HG03342 (cell line): ENCODE data around the gene ARHGAP26.
A peak's percentile ranks its signal among the peaks of the same experiment; 100 is the strongest.

Experiments used
- ATAC-seq: cut with Tn5 transposase; IDR thresholded peaks from one replicate; pipeline ENCODE4 v1.9.1; 2021; ENCODE audit warnings: mild to moderate bottlenecking, moderate library complexity; ENCODE audit not compliant: unreplicated experiment

Gene ARHGAP26

DNA sequence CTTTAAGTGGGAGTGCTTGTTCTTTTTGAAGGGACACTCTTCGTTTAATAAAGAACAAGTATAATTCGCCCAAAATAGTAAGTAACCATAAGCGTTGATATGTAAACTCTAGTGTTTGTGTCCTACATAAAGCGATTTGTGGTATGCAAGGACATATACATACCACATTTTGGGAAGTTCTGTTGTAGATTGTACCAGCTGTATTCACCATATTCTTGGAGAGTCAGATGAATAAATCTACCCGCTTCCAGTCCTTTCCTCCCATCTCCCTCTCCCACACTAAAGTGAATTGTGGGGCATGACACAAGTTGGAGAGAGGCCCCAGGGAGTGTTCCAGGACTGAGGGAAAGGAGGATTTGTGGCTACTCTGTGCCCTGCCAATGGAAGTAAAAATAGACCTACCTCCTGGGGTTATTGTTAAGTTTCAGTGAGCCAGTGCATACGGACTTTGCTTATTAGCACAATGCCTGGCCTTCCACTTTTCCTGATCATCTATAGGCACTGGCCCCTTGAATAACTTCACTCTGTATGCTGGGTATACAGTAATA lies 40.6 kb downstream of the ARHGAP26 start:
- ATAC-seq, result no peak

DNA sequence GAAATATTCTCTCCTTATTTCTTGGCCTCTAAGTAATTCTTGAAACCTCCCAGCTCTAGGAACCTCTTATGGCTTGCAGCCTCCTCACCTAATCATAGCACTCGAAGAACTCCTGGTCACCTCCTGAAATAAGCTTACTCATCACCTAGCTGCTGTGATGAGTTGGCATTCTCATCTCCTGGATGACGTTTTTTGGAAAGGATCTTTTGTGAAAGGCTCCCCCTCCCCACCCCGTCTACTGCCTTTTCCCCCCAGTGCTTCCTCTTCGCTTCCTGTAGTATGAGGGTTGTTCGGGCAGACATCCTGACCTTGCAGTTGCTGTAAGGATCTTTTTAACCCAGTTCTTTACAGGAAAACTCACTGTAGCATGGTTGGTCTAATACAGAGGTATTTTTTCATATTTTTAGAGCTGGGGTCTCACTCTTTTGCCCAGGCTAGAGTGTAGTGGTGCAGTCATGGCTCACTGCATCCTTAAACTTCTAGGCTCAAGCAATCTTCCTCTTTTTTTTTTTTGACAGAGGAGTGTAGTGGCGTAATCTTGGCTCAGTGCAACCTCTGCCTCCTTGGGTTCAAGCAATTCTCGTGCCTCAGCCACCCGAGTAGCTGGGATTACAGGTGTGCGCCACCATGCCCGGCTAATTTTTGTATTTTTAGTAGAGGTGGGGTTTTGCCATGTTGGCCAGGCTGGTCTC lies 41.8 kb downstream of the ARHGAP26 start:
- ATAC-seq, result no peak

DNA sequence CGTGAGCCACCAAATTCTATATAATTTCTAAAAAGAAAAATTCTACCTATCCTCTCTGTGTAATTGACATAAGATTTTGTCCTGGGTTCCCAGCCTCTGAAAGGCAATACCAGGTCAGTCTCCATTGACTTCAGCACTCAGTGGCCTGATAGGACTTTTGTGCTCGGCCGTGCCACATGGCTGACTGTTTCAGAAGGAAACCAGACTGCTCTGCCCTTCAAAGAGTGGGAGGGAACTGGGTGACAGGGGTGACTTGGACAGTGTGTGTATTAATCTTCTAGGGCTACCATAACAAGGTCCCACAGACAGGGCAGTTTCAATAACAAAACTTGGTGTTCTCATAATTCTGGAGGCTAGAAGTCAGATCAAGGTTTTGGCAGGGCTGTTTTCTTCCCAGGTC lies 43.0 kb downstream of the ARHGAP26 start:
- ATAC-seq, result no peak

DNA sequence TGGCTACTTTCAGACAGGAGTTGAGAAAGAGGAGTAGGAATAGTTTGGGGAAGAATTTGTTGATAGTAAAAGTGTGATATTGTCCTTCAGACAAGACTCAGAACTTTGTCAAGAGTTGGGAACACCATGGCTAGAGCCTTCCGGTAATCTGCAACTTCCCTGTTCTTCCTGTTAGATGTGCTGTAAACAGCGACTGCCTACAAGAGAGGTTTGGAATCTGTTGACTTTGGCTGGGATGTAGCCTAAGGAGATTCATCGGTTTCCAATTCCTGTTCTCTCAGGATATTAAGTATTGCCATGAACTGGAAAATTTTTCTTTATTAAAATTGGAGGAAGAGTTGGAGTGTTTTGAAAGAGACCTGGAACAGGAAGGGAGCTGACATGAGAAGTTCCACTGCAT lies 43.9 kb downstream of the ARHGAP26 start:
- no peak for ATAC-seq

DNA sequence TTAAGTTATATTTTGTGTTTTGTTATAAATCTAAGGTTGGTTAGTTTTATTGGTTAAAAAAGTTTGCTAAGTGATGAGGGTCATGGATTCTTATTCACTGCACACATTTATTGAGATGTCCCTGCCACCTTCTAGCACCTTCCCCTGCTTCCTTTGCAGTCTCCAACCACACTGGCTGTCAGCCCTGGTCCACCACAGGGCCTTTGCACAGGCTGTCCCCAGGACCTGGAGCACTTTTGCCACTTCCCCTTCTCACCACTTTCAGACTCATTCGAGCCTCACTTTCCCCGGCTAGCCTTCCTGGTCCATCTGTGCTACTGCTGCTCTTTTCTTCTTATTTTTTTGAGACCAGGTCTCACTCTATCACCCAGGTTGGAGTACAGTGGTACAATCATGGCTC lies 45.3 kb downstream of the ARHGAP26 start:
- no peak for ATAC-seq

DNA sequence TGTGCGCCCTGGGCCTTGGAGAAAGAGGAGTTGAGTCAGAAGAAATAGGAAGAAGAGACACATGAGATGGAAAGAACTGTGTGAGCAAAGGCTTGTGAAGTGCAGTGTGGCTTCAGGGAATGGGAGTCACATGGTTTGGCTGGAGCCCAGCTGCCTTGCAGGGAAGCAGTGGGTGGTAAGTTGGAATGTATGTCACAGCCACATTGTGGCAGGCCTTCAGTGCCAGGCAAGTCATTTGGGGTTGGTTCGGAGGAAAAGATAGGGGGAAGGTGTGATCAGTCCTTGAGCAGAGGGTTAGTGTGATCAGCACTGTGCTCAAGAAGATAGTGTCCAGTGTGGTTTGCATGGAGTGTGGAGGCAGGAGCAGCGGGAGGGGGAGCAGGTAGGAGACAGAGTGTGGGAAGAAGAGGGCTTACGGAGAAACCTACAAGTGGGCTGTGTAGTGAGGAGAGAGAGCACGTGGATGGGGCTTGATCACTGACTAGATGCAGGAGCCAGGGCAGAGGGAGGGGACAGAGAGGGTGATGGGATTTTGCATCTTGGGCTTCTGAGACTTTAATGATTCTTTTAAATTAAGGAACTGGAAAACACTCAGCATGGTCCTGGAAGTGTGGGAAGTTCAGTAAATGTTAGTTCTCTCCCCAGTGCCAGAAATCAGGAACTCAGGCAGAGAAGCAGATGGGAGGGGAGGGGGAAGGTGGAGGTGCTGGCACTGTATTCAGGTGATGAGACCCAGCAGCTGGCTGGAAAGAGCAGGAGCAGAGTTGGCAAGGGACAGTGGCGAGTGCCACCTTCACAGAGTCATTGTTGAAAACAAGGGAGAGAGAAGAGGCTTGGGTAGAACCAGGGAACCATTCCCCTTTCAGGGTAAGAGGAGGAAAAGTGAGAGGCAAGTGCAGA lies 46.6 kb downstream of the ARHGAP26 start:
- no peak for ATAC-seq

DNA sequence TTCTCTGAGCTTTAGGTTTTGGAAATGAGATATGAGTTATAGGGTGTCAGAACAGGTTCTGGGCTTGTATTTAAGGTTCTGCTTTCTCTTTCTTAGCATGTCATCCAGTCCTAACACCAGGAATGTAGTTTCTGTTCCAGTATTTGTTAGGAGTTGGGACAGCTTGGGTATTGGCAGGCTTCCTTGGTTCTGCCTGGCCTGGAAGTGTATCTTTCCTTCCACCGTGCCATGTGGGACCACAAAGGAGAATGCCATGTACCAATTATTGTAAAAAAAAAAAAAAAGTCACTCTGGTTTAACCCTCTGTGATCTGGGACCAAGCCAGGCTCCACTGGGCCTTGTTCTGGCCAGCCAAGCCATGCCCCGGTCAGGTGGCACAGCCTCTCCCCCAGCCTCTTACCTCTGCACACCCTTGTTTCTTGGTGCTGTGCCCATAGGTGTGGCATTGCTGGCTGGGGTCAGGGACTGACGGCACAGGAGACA lies 47.8 kb downstream of the ARHGAP26 start:
- ATAC-seq, result no peak

DNA sequence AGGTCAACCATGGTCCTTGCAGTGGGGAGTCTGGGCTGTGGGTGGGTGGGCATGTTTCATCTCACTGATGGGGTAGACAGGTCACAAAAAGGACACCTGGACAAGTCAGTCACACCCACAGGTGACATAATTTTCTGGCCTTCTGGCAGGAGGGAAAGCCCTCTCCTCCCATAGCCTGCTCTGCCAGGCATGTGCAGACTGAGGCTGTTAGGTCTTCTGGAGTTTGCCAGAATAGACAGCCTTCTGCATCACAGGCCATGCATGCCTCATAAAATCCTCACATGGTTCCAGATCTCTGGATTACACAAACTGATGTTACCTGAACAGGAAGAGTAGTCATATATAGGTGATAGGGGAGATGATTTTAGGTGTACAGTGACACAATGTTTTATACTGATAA lies 49.1 kb downstream of the ARHGAP26 start:
- no peak for ATAC-seq

DNA sequence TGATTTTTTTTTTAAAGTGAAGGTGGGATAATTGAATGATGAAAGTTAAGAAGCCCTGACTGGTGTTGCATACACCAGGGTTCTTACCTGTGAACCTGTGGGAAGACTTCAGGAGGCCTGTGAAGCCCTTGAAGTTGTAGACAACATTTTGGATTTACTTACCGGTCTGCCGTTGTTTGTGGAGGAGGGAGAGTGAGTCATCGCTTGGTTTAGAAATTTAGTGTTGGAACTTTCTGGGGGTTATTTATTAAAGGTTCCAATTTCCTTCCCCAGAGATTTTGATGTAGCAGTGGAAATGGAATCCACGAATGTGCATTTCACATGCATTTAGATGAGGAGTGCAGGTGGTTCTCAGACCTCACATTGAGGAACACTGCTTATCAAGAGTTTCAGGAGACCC lies 49.6 kb downstream of the ARHGAP26 start:
- no peak for ATAC-seq

DNA sequence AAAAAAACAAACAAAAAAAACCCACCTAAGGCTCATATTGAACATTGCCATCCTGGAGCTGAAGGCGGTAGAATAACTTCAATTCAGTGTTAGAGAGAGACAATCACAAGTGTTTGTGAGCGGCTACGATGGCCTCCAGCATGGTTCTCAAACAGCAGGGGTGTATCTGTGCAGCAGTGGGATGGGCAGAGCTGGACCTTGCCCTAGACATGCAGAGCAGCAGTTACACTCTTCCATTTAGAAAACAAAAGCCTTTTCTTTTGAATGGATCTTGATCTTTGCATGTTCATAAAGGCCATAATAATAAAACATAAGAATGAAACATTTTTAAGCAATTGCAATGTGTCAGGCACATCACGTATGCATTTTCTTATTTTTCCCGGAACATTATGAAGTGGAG lies 50.3 kb downstream of the ARHGAP26 start:
- ATAC-seq, result no peak

DNA sequence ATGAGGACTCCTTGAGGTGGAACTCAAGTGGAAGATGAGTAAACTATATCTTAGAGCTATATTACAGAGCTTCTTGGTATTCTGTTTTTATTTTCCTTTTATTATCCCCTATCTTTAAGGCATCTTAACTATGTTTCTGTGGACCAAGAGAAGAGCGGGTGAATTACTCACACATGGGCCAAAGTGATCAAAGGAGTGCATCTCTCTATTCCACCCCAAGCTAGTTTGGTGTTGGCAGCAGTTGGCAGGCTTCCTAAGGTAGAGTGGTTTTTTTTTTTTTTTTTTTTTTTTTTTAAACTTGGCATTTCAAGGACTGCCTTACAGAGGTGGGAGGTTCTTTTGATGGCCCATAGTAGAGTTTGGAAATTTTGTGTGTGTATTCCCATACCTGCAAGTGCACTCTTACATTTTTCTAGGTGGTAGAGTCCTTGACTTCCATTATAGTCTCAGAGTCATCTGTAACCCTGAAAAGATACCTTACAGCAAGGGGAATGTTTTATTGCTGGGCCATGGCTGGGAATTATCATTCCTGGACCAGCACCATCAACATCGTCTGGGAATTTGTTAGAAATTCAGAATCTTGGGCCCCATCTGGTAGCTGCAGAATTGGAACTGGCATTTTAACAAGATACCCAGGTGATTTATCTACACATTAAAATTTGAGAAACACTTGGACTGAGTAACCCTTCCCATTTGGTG lies 51.0 kb downstream of the ARHGAP26 start:
- no peak for ATAC-seq

DNA sequence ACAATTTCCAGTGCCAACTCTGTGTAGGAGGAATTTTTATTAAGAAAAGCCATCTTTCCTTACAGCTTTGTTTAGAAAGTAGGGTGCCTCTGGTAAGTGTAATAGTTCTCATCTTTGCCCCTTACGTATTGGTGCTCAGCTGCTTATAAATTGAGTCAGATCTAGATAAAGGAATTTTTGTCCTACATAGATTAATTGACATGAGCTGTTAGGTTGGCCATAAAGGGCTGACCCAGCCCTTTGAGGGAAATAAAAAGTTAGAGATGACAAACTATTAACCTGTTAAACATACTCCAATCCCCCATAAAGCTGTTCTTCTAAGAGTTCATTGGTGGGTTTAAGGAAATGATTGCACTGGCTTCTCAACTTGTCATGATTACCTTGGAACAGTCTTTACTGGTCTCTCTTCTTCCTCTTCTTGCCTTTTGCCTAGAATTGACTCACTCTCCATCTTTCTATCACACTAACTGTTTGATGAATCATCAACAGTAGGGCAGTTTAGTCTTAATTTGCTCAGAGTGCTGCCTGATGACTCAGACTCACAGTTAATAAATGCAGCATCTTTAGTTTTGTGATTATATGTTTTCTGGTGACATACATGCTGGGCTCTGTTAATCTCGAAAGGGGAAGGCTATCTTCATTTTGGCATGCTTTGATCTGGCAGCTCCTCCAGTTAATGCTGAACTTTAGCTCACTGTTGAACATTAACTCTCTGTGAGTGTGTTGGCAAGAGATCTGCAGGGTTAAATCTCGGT lies 51.7 kb downstream of the ARHGAP26 start:
- ATAC-seq, result peak; percentile 76

DNA sequence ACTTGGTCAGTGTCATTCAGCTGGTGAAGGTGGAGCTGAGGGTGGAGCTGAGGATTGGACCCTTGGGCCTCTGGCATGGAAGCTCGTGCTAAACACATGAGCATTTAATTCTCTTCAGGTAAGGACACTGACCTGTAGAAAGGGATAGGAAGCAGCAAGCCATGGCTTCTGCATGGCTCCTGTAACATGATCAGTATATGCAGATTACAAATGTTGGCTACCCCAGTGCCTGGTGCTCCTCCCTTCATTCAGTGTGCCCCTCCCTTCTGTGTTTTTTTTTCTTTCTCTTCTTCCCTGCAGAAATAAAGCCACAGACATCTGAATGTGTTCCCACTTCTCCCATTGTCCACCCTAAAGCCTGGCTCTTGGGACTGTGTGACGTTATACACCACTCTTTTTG lies 52.9 kb downstream of the ARHGAP26 start:
- no peak for ATAC-seq

DNA sequence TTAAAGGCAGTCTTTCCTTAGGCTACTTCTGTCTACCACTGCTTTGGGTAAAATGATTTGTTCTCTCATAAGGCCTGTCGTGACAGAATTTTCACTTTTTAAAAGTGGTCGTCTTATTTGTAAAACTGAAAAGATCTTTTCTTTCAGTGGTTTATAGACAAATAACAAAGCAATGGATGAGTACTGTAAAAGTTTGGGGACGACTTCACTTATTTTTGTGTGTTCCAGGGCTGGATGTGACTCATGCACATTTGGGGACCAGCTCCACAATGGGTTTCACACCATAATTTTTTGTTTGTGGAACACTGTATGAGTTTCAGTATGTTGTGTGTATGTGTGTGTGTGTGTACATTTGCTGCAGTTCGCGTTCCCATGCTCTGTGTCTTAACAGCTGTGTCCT lies 53.6 kb downstream of the ARHGAP26 start:
- no peak for ATAC-seq

DNA sequence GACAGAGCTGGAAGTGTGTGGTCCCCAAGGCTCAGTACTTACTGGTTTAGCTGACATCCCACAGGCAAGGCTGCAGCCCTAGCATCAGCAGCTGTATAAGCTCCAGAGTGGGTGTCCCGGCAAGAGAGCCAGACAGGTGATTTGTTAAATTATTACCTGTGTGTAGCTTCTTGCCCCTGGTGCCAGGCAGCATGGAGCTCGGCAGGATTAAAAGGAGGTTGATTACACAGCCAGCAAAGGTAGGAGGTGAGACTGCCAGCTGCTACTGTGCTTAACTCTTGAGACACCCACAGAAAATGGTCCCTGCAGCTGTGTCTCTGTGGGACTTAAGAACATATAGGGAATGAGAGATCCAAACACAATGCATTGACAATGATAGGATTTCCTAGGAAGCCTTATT lies 54.2 kb downstream of the ARHGAP26 start:
- no peak for ATAC-seq

DNA sequence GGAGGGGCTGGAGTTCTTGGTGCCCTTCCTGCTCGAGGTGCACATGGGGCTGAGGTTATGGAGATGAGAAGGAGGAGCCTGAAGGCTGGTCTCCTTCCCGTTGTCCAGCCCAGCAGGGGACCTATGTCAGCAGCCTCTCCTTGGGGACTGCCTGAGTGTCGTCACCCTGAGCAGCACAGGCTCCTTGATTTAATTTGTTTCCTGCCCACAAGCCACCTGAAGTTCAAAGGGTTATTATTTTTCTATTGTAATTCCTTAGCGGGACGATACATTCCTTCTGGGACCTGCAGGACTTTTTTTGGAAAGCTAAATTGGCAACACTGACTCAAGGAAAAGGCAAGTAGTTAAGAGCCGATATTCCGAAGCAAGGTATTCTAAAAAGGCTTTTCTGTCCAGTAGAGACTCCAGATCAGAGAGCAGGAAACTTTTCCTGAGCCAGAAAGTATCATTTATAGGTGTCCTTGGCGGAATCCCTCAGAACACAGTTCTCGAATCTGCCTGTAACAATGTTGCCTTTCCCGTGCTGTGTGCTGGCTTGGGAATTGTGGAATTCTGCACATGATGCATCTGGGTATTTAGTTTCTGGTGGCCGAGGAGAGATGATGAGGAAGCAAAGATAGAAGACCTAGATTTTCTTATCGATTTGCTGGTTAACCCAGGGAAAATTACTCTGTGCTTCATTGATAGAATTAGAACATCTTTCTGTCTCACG lies 55.4 kb downstream of the ARHGAP26 start:
- no peak for ATAC-seq

DNA sequence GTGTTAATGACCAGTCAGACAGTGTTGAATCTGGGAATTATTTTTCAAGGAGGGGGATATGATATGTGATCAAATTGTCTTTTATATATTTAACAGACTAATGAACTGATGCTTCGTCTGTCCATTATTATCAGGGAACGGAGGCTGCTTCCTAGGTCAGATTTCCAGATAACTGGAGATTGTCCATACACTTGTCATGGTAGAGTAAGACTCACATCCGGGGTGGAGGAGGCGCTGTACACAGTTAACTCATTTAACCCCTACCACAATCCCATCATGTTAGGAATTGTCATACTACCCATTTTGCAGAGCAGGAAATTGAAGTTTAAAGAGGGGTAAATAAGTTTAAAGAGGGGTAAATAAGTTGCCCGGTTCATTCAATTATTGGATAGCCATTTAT lies 55.9 kb downstream of the ARHGAP26 start:
- ATAC-seq, result no peak

DNA sequence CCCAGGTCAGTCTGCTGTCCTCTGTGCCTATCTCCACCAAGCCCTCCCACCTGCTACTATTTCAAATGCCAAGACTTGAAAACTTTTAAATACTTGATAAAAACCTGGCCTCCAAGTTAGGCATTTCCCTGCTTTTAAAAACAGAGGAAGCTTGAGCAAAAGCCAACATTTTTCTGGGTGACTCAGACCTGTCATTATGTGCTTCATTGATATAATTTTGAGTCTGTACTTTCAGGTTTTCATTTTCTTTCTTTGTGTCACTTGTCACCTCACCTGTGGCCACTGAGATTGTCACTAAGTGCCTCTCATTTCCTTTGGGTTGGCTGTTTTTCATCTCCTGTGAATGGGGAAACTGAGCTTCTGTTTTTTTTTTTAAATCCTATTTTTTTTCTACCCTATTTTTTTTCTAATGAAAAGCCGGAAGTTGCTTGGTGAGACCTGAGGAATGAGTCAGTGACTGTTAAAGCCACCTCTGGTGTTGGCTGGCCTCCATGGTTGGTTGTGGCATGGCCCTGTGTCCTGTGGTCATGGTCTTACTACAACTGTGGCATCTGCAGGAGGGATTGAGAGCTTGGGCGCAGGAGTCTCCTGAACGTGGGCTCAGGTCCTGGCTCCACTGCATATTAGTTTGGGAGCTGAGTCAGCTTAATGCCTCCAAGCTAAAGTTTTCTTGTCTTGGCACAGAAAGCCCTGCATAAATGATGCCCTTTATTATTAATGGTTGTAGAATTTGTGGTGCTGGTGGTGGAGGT lies 56.7 kb downstream of the ARHGAP26 start:
- ATAC-seq, result no peak

DNA sequence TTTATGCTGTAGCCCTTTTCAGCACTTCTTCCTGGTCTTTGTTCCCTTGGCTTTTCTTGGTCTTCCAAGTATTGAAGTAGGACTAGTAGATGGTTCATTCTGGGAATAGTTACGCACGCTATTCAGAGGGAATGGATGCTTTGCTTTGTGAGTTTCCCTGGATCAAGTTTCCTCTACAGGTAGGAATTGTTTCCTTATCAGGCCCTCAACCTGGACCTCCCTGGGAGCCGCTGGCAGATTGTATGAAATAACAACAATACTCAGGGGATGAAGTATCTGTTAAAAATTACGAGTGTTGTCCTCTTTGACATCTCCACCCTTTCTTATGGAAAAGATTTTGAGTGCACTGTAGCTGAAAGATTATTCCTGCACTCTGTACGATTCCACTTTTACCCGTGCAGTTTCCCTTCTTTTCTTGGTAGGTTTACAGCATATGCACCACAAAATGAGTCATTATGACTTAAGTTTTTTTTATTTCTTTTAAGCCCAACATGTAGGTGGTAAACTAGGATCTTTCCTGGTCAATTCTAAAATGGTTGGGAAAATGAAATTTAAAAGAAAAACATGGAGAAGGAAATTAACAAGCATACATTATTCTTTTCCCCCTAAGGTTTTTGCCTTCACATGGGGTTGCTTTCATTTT lies 57.9 kb downstream of the ARHGAP26 start:
- ATAC-seq, result no peak
